Parathyroid adenoma (tissue), 2 donors: ENCODE measurements around the gene TBC1D4.

Experiments used
- H2AFZ ChIP-seq: fragments of 300-600 bp; sonication (generic); one replicate; pipeline ENCODE4 v1.7.0; 2017; ENCODE audit warnings: antibody characterized with exemption, mild to moderate bottlenecking
- H3K27ac ChIP-seq: fragments of 300-600 bp; sonication (generic); one replicate; pipeline ENCODE4 v1.7.0; 2017
- H3K27me3 ChIP-seq: fragments of 300-600 bp; sonication (generic); one replicate; pipeline ENCODE4 v1.7.0; 2017; ENCODE audit warnings: low read length; ENCODE audit not compliant: control insufficient read depth, insufficient read depth
- H3K36me3 ChIP-seq: fragments of 300-600 bp; sonication (generic); one replicate; pipeline ENCODE4 v1.7.0; 2017; ENCODE audit warnings: low read length; ENCODE audit not compliant: control insufficient read depth, insufficient read depth
- H3K4me1 ChIP-seq: fragments of 300-600 bp; sonication (generic); one replicate; pipeline ENCODE4 v1.7.0; 2017; ENCODE audit warnings: control low read depth
- H3K4me2 ChIP-seq: fragments of 300-600 bp; sonication (generic); one replicate; pipeline ENCODE4 v1.7.0; 2017; ENCODE audit warnings: low read length
- H3K4me3 ChIP-seq: fragments of 300-600 bp; sonication (generic); one replicate; pipeline ENCODE4 v1.7.0; 2017; ENCODE audit warnings: low read depth, low read length
- H3K79me2 ChIP-seq: fragments of 300-600 bp; sonication (generic); one replicate; pipeline ENCODE4 v1.7.0; 2017; ENCODE audit warnings: control low read depth
- H3K9ac ChIP-seq: fragments of 300-600 bp; sonication (generic); one replicate; pipeline ENCODE4 v1.7.0; 2017; ENCODE audit warnings: mild to moderate bottlenecking
- H3K9me3 ChIP-seq: fragments of 300-600 bp; sonication (generic); one replicate; pipeline ENCODE4 v1.7.0; 2017; ENCODE audit warnings: low read length; ENCODE audit not compliant: control insufficient read depth
- TF ChIP-seq, protein P1 (sequence below): fragments of 300-600 bp; sonication (generic); IDR thresholded peaks from one replicate; pipeline ENCODE4 v1.7.0; 2017; ENCODE audit warnings: antibody characterized with exemption, mild to moderate bottlenecking
- donor health status: primary hyperparathyroidism.

Gene TBC1D4

DNA sequence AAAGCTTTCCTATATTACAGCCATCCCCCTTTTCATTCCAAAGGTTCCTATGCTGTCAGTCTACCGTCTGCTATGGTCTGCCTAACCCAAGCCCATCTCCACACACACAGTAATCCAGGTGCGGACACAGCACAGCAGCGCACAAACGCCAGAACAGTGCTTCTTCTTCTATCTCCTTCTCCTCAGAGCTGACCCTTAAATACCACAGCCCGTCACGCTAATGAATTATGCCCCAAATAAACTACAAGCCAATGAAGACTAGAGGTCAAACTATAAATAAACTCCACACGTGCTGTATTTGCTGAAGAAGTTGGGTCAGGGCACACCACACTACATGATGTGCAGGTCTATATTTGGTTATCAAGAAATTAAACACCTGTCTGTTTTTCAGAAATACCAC is 71.8 kb downstream of the TBC1D4 start:
- no peak overlapping the region for H3K4me2 ChIP-seq
- H3K4me1 ChIP-seq: no peaks in the 10 kb centered on the region
- no peak overlapping the region for H3K4me3 ChIP-seq
- no peaks in the 10 kb centered on the region for H3K36me3 ChIP-seq
- no peak overlapping the region for H3K27ac ChIP-seq
- H3K9ac ChIP-seq: no peak overlapping the region
- H3K9me3 ChIP-seq: no peaks in the 10 kb centered on the region
- H3K79me2 ChIP-seq: peaks cover 2% of the 10 kb centered on the region
- TF ChIP-seq, protein P1, sequence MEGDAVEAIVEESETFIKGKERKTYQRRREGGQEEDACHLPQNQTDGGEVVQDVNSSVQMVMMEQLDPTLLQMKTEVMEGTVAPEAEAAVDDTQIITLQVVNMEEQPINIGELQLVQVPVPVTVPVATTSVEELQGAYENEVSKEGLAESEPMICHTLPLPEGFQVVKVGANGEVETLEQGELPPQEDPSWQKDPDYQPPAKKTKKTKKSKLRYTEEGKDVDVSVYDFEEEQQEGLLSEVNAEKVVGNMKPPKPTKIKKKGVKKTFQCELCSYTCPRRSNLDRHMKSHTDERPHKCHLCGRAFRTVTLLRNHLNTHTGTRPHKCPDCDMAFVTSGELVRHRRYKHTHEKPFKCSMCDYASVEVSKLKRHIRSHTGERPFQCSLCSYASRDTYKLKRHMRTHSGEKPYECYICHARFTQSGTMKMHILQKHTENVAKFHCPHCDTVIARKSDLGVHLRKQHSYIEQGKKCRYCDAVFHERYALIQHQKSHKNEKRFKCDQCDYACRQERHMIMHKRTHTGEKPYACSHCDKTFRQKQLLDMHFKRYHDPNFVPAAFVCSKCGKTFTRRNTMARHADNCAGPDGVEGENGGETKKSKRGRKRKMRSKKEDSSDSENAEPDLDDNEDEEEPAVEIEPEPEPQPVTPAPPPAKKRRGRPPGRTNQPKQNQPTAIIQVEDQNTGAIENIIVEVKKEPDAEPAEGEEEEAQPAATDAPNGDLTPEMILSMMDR: no peak
- H2AFZ ChIP-seq: no peak overlapping the region
- H3K27me3 ChIP-seq: no peaks in the 10 kb centered on the region

DNA sequence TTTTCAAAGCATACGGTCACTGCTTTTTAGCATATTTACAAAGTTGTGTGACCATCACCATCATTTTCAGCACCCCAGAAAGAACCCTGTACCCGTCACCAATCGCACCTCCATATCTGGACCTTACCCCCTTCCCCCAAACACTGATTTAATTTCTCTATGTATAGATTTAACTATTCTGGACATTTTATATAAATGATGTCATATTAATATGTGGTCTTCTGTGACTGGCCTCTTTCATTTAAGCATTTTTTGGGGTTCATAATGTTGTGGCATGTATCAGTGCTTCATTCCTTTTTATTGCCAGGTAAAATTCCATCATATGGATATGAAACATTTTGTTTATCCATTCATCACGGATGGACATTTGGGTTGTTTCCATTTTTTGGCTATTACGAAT is 74.0 kb downstream of the TBC1D4 start:
- TF ChIP-seq, protein P1: no peak
- Histone ChIP-seq H2AFZ (no peak overlapping the region), H3K9ac (no peak overlapping the region), H3K4me1 (no peaks in the 10 kb centered on the region), H3K27ac (no peak overlapping the region), H3K4me3 (no peak overlapping the region), H3K27me3 (no peaks in the 10 kb centered on the region), H3K4me2 (no peak overlapping the region), H3K9me3 (no peaks in the 10 kb centered on the region), H3K79me2 (peaks cover 2% of the 10 kb centered on the region), H3K36me3 (no peaks in the 10 kb centered on the region)

DNA sequence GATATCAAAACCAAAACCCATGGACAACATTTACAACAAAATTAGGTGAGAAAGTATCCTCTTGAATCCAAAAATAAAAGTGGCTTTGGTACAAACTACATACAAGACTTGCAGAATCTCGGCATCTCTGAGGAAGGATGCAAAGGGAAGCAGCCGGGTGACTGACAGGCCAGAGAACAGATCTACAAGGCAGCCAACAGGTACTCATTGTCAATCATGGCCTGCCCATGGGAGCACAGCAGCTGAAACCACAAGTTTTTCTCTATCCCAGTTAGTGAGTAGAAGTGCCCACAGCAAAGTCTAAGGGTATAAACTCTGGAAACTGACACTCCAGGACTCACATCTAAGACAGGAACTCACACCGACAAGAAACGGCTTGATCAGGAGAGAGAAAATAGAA is 74.5 kb downstream of the TBC1D4 start:
- Histone ChIP-seq H3K4me2 (no peak overlapping the region), H2AFZ (no peak overlapping the region), H3K79me2 (peaks cover 2% of the 10 kb centered on the region), H3K27ac (no peak overlapping the region), H3K9me3 (no peaks in the 10 kb centered on the region), H3K4me1 (no peaks in the 10 kb centered on the region), H3K36me3 (no peaks in the 10 kb centered on the region), H3K27me3 (no peaks in the 10 kb centered on the region), H3K4me3 (no peak overlapping the region), H3K9ac (no peak overlapping the region)
- TF ChIP-seq, protein P1: no peak

DNA sequence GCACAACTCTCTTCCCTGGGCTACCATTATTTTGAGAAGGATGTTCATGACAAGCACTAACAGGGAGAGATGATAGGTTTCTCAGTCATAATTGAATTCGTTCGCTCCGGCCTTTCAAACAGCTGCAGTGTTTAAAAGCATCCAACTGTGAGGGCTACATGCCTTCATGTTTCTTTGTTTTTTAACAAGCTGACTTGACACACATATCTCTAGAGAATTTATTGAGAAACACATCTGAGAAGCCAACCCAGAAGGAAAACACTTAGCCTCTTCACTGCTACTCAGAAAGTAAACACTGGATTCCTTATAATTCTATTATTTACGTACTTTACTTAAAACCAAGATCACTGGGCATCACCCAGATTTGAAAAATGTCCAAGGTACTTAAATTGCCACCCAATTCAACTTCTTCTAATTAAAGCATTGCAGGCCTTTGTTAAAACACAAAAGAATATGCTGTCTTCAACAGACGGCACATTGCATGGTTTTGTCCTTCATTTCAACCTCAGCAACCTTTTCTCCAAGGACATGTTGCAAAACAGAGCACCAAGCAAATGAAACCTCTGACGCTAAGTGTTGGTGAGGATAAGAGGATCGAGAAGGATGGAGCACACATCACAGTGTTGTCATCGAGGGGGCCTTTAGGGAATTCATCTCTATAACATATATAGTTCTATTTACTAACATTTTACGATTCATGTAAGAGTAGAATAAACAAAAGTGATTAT is 75.8 kb downstream of the TBC1D4 start:
- H3K4me3 ChIP-seq: no peak overlapping the region
- no peaks in the 10 kb centered on the region for H3K36me3 ChIP-seq
- no peak overlapping the region for H3K9ac ChIP-seq
- no peak overlapping the region for H2AFZ ChIP-seq
- peaks cover 2% of the 10 kb centered on the region for H3K79me2 ChIP-seq
- no peaks in the 10 kb centered on the region for H3K4me1 ChIP-seq
- TF ChIP-seq, protein P1: no peak
- H3K4me2 ChIP-seq: no peak overlapping the region
- H3K27ac ChIP-seq: no peak overlapping the region
- no peaks in the 10 kb centered on the region for H3K27me3 ChIP-seq
- no peaks in the 10 kb centered on the region for H3K9me3 ChIP-seq

DNA sequence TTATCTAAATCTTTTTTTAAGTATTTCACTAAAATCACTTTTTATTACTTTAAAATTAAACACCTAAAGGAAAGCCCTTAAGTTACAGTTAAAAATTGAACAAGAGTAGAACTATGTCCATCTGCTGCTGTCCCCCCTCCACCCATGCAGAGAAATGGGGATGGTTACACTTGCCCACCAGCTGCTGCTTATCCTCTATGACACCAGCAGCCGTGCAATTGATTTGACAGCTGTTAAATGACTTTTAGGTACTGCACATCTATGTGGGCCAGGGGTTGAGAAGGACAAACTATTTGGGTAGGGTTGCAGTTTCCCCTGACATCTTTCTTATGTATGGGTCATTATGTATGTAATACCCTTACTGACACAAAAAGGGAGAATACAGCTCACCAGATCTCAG is 77.2 kb downstream of the TBC1D4 start:
- H3K27ac ChIP-seq: no peak overlapping the region
- no peak overlapping the region for H3K4me3 ChIP-seq
- H3K27me3 ChIP-seq: no peaks in the 10 kb centered on the region
- no peaks in the 10 kb centered on the region for H3K79me2 ChIP-seq
- no peak overlapping the region for H3K4me2 ChIP-seq
- H3K4me1 ChIP-seq: no peaks in the 10 kb centered on the region
- H3K9me3 ChIP-seq: no peaks in the 10 kb centered on the region
- H2AFZ ChIP-seq: no peak overlapping the region
- no peak overlapping the region for H3K9ac ChIP-seq
- TF ChIP-seq, protein P1: no peak
- no peaks in the 10 kb centered on the region for H3K36me3 ChIP-seq
